H1 (cell line): ENCODE measurements around the gene MAVS. TPM values are rescaled to one million over a fixed set of nuclear protein-coding genes. Genes with fewer than 3 reads are reported as not detected.

Experiments
- ATF2 ChIP-seq: IDR thresholded peaks from 2 replicates; pipeline ENCODE4 v1.6.1; 2012; ENCODE audit warnings: low read length, inconsistent platforms
- BRCA1 ChIP-seq: IDR thresholded peaks from 2 replicates; pipeline ENCODE4 v1.6.1; 2012; ENCODE audit warnings: low read depth, low read length, improper control_type of control experiment
- CHD2 ChIP-seq: IDR thresholded peaks from 2 replicates; pipeline ENCODE4 v1.6.1; 2012; ENCODE audit warnings: low read length, improper control_type of control experiment
- KDM5A ChIP-seq: fragments of 200-600 bp; IDR thresholded peaks from 2 replicates; pipeline ENCODE4 v1.7.1; 2012; ENCODE audit warnings: mild to moderate bottlenecking, low read length, inconsistent platforms, mixed read lengths
- NANOG ChIP-seq: IDR thresholded peaks from 2 replicates; pipeline ENCODE4 v1.6.1; 2011; ENCODE audit warnings: low read length, low read depth, mild to moderate bottlenecking, inconsistent platforms; ENCODE audit not compliant: insufficient read depth, poor library complexity, severe bottlenecking
- NRF1 ChIP-seq: IDR thresholded peaks from 2 replicates; pipeline ENCODE4 v1.6.1; 2011; ENCODE audit warnings: mild to moderate bottlenecking, low read depth, low read length, improper control_type of control experiment
- RBBP5 ChIP-seq: IDR thresholded peaks from 2 replicates; pipeline ENCODE4 v1.7.1; 2012; ENCODE audit warnings: low read depth, mild to moderate bottlenecking, inconsistent platforms, low read length, moderate library complexity, borderline replicate concordance
- SUZ12 ChIP-seq: fragments of 200-600 bp; sonication (generic); IDR thresholded peaks from 2 replicates; pipeline ENCODE4 v1.6.1; 2012; ENCODE audit warnings: mild to moderate bottlenecking, inconsistent platforms, low read length, moderate library complexity, mixed read lengths
- polyA plus RNA-seq, 7 experiments: library from polyadenylated mRNA; depleted of rRNA in 3 of 7; stranded (reverse) in 5 of 7; unstranded in 2 of 7; fragments of >200 nt in 5 of 7; fragments of 200-250 nt in 2 of 7; gene quantifications; 1 replicate in 5 of 7; 2 replicates in 1 of 7; 4 replicates in 1 of 7; pipeline versions ENCODE4 v1.2.1 to v1.2.3, GENCODE V29; 2011 to 2013; ENCODE audit warnings: missing spikeins in 2 of 7, mixed read lengths in 2 of 7
- total RNA-seq: library from RNA; stranded (reverse); fragmentation: NEBNext Ultra II Directional; extraction: Animal tissue kit (Norgen Biotek cat#: 25700); gene quantifications from 2 replicates; pipeline ENCODE4 v1.2.1, GENCODE V29; 2021

MAVS gene
- total and polyA plus RNA-seq, 2 of the 8 experiments (the other 6 are each of a cell fraction or from before 2014, with no cell fraction given): 9.9 to 24.3 TPM

GRCh38 chr20:3819411-3820047 lies 27.1 kb upstream of the MAVS start (continued):
- TF ChIP-seq ATF2 (no peak), BRCA1 (no peak), KDM5A (no peak), RBBP5 (no peak), NANOG (no peak), NRF1 (no peak), CHD2 (no peak), SUZ12 (no peak)
- TF ChIP-seq, all 59 proteins: peak for 0
